OCI-LY7 (cell line): ENCODE data around the gene TJP1.

ENCODE experiments used
- EZH2phosphoT487 ChIP-seq: fragments of 200-600 bp; sonication (generic); IDR thresholded peaks from 2 replicates; pipeline ENCODE4 v1.6.1; 2018; ENCODE audit warnings: low read depth, borderline replicate concordance, mild to moderate bottlenecking, mixed run types, antibody characterized with exemption, low read length, moderate library complexity, mixed read lengths
- TF ChIP-seq, protein P1 (sequence below): fragments of 200-600 bp; sonication (generic); conservative IDR thresholded peaks from 2 replicates; pipeline ENCODE4 v1.5.1; 2014; ENCODE audit warnings: mild to moderate bottlenecking, antibody characterized with exemption, low read length, moderate library complexity, mixed read lengths

DNA sequence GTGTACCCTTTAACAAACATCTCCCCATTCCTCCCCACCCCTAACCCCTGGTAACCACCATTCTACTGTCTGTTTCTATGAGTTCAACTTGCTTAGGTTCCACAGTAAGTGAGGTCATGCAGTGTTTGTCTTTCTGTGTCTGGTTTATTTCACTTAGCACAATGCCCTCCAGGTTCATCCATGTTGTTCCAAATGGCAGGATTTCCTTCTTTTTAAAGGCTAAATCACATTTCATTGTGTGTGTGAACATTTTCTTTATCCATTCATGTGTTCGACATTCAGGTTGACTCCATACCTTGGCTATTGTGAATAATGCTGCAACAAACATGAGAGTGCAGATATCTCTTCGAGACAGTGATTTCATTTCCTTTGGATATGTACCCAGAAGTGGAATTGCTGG lies 62.7 kb downstream of the TJP1 start:
- TF ChIP-seq, protein P1, sequence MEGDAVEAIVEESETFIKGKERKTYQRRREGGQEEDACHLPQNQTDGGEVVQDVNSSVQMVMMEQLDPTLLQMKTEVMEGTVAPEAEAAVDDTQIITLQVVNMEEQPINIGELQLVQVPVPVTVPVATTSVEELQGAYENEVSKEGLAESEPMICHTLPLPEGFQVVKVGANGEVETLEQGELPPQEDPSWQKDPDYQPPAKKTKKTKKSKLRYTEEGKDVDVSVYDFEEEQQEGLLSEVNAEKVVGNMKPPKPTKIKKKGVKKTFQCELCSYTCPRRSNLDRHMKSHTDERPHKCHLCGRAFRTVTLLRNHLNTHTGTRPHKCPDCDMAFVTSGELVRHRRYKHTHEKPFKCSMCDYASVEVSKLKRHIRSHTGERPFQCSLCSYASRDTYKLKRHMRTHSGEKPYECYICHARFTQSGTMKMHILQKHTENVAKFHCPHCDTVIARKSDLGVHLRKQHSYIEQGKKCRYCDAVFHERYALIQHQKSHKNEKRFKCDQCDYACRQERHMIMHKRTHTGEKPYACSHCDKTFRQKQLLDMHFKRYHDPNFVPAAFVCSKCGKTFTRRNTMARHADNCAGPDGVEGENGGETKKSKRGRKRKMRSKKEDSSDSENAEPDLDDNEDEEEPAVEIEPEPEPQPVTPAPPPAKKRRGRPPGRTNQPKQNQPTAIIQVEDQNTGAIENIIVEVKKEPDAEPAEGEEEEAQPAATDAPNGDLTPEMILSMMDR, result no peak
- no peak for TF ChIP-seq EZH2phosphoT487
